Measurements from ENCODE around the gene PAK1.

Gene PAK1

GRCh38 chr11:77474684-77475060 lies 778 bp upstream of the PAK1 start:
- DNase-seq (ENCODE audit: low read depth in 2 of 2) = no peak

GRCh38 chr11:77472991-77473800 lies 698 bp downstream of the PAK1 start:
- DNase-seq (ENCODE audit: low read depth in 2 of 2) = peak in 1 of 2 donors; percentile 9

DNA sequence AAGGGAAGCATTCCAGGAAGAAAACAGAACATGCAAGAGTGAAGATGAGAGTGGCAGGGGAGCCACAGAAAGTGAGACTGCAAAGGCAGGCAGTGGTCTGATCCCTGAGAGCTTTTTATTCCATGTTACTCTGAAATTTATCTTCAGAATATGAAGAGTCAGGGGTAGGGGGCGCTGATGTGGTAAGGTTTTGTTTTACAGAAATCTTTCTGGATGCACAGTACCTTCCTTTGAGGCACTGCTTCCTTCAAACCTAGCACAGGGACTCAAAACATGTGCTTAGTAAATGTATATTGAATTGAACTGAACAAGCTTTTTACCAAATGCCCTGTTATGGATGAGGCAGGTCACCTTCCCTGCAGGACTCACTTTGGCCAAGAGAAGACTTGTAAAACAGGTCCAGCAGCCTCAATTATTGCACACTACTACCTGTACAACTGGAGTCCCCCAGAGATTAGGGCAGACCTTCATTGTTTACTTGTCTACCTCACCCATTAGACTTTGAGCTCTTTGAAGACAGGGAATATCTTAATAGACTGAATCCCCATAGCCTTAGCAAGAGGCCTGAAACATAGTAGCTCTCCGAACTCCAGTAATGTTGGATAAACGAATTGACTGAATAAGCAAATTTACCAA lies 2.2 kb downstream of the PAK1 start:
- no peak for DNase-seq (ENCODE audit: low read depth in 2 of 2)

GRCh38 chr11:77470971-77471370 lies 2.9 kb downstream of the PAK1 start:
- no peak for DNase-seq (ENCODE audit: low read depth in 2 of 2)

DNA sequence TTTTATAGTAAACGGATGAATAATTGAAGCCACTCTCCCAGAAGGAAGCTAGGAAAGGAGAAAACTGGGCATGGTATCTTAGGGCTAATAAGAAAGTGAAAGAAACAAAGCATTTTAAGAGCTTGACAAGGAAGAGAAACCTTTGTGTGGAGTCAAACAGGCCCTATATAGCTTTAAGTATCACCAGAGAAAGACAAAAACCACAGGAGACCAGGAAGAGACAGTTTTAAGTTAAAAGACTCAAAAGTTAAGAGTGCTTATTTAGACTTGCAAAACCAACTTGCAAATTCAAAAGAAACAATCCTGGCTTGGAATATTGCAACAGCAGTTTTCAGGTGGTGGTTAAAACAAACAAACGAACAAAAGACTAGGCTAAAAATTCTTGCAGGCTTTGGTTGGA lies 3.4 kb downstream of the PAK1 start:
- no peak for DNase-seq (ENCODE audit: low read depth in 2 of 2)

GRCh38 chr11:77468527-77468926 lies 5.4 kb downstream of the PAK1 start:
- DNase-seq (ENCODE audit: low read depth in 2 of 2) = no peak

GRCh38 chr11:77467993-77468392 lies 5.9 kb downstream of the PAK1 start:
- DNase-seq (ENCODE audit: low read depth in 2 of 2) = no peak

DNA sequence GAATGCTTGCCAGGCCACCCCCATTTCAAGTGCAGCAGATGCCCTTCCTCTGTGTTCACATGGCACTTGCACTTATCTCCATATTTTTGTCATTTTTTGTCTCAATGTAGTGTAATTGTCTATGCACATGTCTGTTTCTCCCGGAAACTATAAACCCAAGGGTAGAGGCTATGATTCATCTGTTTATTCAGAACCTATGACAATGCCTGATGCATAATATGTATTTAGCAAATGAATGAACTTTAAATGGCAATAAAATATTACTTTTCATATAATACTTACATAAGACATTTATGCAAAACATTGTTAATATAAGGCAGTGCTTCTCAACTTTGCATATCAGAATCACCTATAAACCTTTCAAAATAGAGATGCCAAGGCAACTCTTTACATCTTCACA lies 6.7 kb downstream of the PAK1 start:
- DNase-seq (ENCODE audit: low read depth in 2 of 2) = no peak

DNA sequence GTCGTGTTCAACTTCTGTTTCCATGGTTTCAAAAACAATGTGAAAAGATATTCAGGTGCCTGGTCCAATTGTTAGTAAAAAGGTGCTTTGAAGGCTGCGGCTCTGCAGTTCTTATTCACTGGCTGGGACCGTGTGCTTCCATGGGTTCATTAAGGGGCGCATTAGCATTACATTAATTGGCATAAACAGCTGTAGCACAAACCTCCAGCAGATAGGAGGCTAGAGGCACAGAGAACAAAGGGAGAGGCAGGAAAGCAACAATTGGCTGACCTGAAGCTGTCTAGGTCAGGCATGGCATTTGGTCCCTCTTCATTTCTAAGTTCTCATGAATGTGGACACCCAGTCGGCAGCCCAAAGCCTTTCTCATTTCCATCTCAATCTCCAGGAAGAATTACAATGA lies 16.6 kb downstream of the PAK1 start:
- DNase-seq (ENCODE audit: low read depth in 2 of 2) = no peak

GRCh38 chr11:77455740-77456139 lies 18.2 kb downstream of the PAK1 start:
- DNase-seq (ENCODE audit: low read depth in 2 of 2) = no peak

DNA sequence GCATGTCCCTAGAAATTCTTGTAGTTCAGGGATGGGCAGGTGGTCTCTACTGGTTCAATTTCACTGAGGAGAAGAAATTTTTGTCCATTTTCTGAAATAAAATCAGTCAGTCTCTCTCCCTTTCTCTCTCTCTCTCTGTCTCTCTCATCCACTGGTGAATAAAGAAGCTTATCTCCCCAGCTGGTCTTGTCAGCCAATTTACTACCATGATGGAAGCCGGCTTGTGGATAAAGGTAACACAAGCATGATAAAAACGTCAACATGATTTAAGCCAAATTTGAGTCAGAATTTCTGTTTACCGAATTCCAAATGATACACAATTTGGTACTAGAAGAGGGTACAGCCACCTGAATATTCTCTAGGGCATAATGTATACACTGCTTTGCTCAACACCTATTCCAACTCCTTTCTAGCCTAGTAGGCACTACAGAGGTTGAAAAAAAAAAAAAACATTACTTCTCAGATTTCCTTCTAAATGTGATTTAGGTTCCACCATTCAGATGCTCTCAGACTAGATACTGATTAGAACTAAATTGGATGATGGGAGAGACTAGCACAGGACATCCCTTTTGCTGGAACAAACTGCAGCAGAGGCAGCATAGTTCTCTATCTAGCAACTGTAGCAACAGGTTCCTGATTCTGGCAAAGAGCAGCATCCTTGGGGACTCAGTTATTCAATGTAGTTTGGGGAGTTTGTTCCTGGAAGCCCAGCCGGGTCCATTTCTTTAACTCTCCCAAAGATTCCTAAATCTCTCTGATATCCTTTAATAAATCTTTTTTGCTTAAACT lies 18.8 kb downstream of the PAK1 start:
- DNase-seq (ENCODE audit: low read depth in 2 of 2) = no peak

GRCh38 chr11:77450227-77450626 lies 23.7 kb downstream of the PAK1 start:
- no peak for DNase-seq (ENCODE audit: low read depth in 2 of 2)

- DNase-seq (ENCODE audit: low read depth in 2 of 2) = no peak
Measured at GRCh38 chr11:77449784-77450183, 24.1 kb downstream of the PAK1 start.

DNA sequence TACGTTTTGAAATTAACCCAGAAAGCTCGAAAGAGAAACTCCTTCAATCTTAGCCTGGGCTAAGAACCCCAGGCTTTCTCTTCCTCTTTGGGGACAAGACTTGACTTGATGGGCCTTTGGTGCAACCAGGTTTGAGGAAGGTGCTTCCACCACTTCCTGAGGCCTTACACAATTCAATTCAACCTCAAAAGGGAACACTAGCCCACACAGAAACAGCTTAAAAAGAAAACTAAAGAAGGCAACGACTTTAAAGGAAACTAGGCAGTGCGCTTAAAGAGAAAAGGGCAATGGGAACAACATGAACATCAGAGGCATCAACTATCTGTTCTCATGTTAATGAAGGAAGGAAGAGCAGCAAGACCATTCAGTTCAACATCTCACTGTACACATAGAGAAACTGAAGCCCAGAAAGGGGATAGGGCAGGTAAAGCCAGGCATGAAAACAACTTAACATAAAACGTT lies 24.8 kb downstream of the PAK1 start:
- DNase-seq (ENCODE audit: low read depth in 2 of 2) = no peak

- DNase-seq (ENCODE audit: low read depth in 2 of 2) = no peak
Measured at GRCh38 chr11:77448269-77448668, 25.6 kb downstream of the PAK1 start.

- no peak for DNase-seq (ENCODE audit: low read depth in 2 of 2)
Measured at GRCh38 chr11:77446911-77447629, 26.8 kb downstream of the PAK1 start.

GRCh38 chr11:77444261-77444660 lies 29.6 kb downstream of the PAK1 start:
- DNase-seq (ENCODE audit: low read depth in 2 of 2) = no peak

- DNase-seq (ENCODE audit: low read depth in 2 of 2) = no peak
Measured at GRCh38 chr11:77442394-77443053, 31.4 kb downstream of the PAK1 start.

DNA sequence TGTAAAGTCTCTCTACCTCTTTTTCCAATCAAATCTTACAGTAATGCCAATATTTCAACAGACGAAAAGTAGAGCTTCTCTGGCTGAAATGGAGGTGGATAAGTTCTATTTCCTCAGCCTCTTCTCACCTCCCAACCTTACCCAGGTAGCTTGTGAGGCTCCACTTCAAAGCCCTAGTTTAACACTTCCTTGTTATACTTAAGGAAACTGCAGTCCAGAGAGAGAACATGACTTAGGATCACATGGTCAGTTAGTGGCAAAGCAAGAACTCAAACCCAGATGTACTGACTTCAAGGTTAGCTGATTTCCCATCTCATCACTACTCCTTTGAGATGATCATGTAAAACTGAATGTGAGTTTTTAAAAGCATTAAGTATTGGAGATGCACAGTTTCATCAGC lies 32.5 kb downstream of the PAK1 start:
- no peak for DNase-seq (ENCODE audit: low read depth in 2 of 2)

GRCh38 chr11:77440678-77441077 lies 33.2 kb downstream of the PAK1 start:
- DNase-seq (ENCODE audit: low read depth in 2 of 2) = no peak

DNA sequence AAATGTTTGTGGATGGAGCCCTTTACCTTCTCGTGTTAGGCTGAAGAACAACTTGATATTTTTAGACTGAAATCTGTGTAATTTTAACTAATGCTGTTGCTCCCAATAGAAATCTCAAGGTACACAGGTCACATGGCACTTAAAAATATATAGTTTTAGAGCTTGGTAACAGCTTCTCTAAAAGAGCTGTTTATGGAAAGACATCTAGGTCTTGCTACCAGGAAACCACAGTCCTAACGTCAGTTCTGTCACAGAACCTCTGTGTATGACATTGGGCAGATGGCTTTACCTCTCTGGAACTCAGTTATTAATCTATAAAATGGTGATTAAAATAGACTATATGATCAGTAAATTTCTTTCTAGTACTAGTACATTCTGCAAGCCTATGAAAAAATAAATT lies 35.4 kb downstream of the PAK1 start:
- no peak for DNase-seq (ENCODE audit: low read depth in 2 of 2)

Data from activated CD8-positive, alpha-beta memory T cell treated with anti-CD3 and anti-CD28 coated beads for 4 hours (primary cell).